Measurements from ENCODE around the gene PIRT. TPM values are rescaled to one million over a fixed set of nuclear protein-coding genes. Genes with fewer than 3 reads are reported as not detected.

The PIRT gene
- total and polyA plus RNA-seq, 2 of the 8 experiments (the other 6 are each of a cell fraction or from before 2014, with no cell fraction given) = 0.03 TPM; not detected in 1

DNA sequence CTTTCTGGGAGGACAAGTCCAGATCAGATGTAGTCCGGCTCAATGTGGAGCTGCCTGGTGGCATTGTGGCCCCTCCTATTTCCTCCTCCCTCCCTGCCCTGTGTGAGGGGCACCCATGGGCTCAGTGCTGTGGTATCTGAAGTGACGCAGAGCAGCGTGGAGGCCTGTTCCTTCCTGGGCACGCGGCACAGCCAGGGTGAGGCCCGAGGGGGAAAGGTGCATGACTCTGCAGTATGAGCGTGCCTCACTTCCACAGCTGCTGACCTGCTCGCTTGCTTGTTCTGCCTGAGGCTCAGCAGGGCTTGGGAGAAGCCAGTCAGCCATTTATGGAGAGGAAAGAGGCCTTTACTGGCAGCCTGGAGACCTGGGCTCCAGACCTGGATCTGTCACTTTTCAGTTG lies 45.7 kb downstream of the PIRT start:
- H3K4me3 ChIP-seq (ENCODE audit: extremely low read depth in 1 of 4, insufficient read depth in 2 of 4, low read depth in 3 of 4, low read length in 4 of 4) = no peak overlapping the region
- peak overlapping the region; percentile 11 for H3K56ac ChIP-seq (replicated peaks; ENCODE audit: insufficient read length, low read depth, low read length)
- H2BK12ac ChIP-seq (ENCODE audit: low read depth, low read length) = peak overlapping the region; percentile 35; the same call in 1 of the 2 replicates
- peak overlapping the region; percentile 24; the same call in 1 of the 2 replicates for H2BK15ac ChIP-seq (ENCODE audit: low read length)
- H3K36me3 ChIP-seq (ENCODE audit: control insufficient read depth in 2 of 4, insufficient read depth in 4 of 4, low read length in 3 of 4) = no peaks in the 10 kb centered on the region
- peak overlapping the region; percentile 27; the same call in 1 of the 2 replicates for H2BK5ac ChIP-seq (ENCODE audit: low read depth, low read length)
- H3K79me2 ChIP-seq (ENCODE audit: control insufficient read depth in 1 of 2, insufficient read depth in 2 of 2, low read length in 2 of 2) = no peaks in the 10 kb centered on the region
- no peaks in the 10 kb centered on the region for H4K20me1 ChIP-seq (replicated peaks in 1 of 2; ENCODE audit: control insufficient read depth in 1 of 2, insufficient read depth in 2 of 2, low read length in 2 of 2)
- H2BK120ac ChIP-seq (replicated peaks; ENCODE audit: low read depth, low read length) = no peak overlapping the region
- peak overlapping the region; percentile 68 for H4K91ac ChIP-seq (replicated peaks; ENCODE audit: insufficient read length, low read length)
- no peak overlapping the region for H3K14ac ChIP-seq (ENCODE audit: insufficient read length)
- H3K18ac ChIP-seq (ENCODE audit: extremely low read depth, low read length) = peak overlapping the region; percentile 41; the same call in 1 of the 2 replicates
- no peak for FAIRE-seq
- ChIA-PET CTCF (ENCODE audit: partially characterized antibody) (interaction anchor here (0.6 to 1.7 kb wide), 4 partner anchors 19 to 1327 kb away, joined by 3 to 6 read pairs (median 4); no protein-coding TSS in a partner anchor), POLR2A (ENCODE audit: partially characterized antibody) (interaction anchor here (1.2 to 2.9 kb wide), 5 partner anchors 9 to 53 kb away, joined by 3 to 10 read pairs (median 5); no protein-coding TSS in a partner anchor)
- TF ChIP-seq PHF8 (conservative IDR thresholded peaks at IDR 0.05; ENCODE audit: low read depth, low read length) = no peak
- no peak for TF ChIP-seq HDAC6 (IDR thresholded peaks at IDR 0.05; ENCODE audit: low read depth, low read length)
- no peak overlapping the region; the same call in 1 of the 2 replicates for H2AK5ac ChIP-seq (ENCODE audit: low read depth, low read length)
- no peaks in the 10 kb centered on the region for H3K9me3 ChIP-seq (ENCODE audit: insufficient read depth in 2 of 2, low read depth in 1 of 2, low read length in 1 of 2)
- no peaks in the 10 kb centered on the region; a peak in 1 of 7 replicates for H3K27me3 ChIP-seq (replicated peaks in 1 of 4; ENCODE audit: control insufficient read depth in 3 of 4, extremely low read depth in 1 of 4, insufficient read depth in 3 of 4, low read length in 3 of 4)
- no peak overlapping the region for H3K23ac ChIP-seq (ENCODE audit: insufficient read length)
- WGBS, 2 experiments (ENCODE audit: extremely low coverage in 1 of 2, insufficient coverage in 1 of 2, insufficient read length in 1 of 2, insufficient replicate concordance in 2 of 2, low coverage in 1 of 2, low lambda C conversion rate in 2 of 2, missing lambda C conversion rate in 1 of 2) = 85% methylated on average over 6 of the region's 8 CpGs; no CpG with 5 or more reads in 1 of the 2 experiments
- no peak overlapping the region for H3K4me2 ChIP-seq (ENCODE audit: insufficient read depth in 1 of 2, low read depth in 2 of 2, low read length in 2 of 2)
- H3K9ac ChIP-seq (replicated peaks in 1 of 4; ENCODE audit: extremely low read depth in 1 of 4, low read depth in 3 of 4, low read length in 3 of 4) = no peak overlapping the region; a peak in 1 of 7 replicates
- H4K5ac ChIP-seq (ENCODE audit: insufficient read length, low read depth, low read length) = peak overlapping the region; percentile 58
- peak overlapping the region; percentile 48 for H3K4ac ChIP-seq (replicated peaks; ENCODE audit: insufficient read length, low read depth, low read length)
- no peak for DNase-seq (ENCODE audit: low read depth in 1 of 2, low spot score in 2 of 2)
- no peak overlapping the region for H4K8ac ChIP-seq (ENCODE audit: extremely low read depth, insufficient read depth, low read length)
- H3K4me1 ChIP-seq (replicated peaks in 1 of 4; ENCODE audit: control insufficient read depth in 3 of 4, insufficient read depth in 4 of 4, low read length in 3 of 4) = peaks cover 4 to 11% (median 5%) of the 10 kb centered on the region in 4 experiments; a peak in 4 of 7 replicates
- H2BK20ac ChIP-seq (ENCODE audit: low read length) = peak overlapping the region; percentile 16
- no peaks in the 10 kb centered on the region for H3K23me2 ChIP-seq (ENCODE audit: low read depth, low read length)
- no peaks in the 10 kb centered on the region for H3K79me1 ChIP-seq (ENCODE audit: low read depth, low read length)
- no peak overlapping the region for H3K27ac ChIP-seq (ENCODE audit: low read depth, low read length)
- peak overlapping the region; percentile 85; the same call in 1 of the 2 replicates for H2AFZ ChIP-seq (ENCODE audit: low read length)

Measured in H1 (cell line).